ENCODE measurements around the gene YPEL4.

Gene YPEL4

GRCh38 chr11:57599381-57599780 lies 50.3 kb downstream of the YPEL4 start:
- Histone ChIP-seq H3K36me3 (ENCODE audit: insufficient read depth, insufficient read length, low read length) (no peaks in the 10 kb centered on the region), H3K4me3 (ENCODE audit: insufficient read length, low read depth) (no peak overlapping the region), H3K4me1 (ENCODE audit: insufficient read depth, insufficient read length) (peaks cover 3% of the 10 kb centered on the region), H3K27me3 (ENCODE audit: insufficient read depth, insufficient read length) (no peaks in the 10 kb centered on the region), H3K9ac (ENCODE audit: insufficient read length, low read depth) (no peak overlapping the region), H3K9me3 (ENCODE audit: insufficient read depth, low read length) (no peaks in the 10 kb centered on the region)
- TF ChIP-seq SUZ12 (IDR thresholded peaks at IDR 0.05; ENCODE audit: extremely low read depth, insufficient read depth, insufficient read length) (no peak), ZNF274 (IDR thresholded peaks at IDR 0.05; ENCODE audit: low read depth, low read length) (no peak), YY1 (IDR thresholded peaks at IDR 0.05; ENCODE audit: insufficient read depth, insufficient read length) (no peak)
- DNase-seq (ENCODE audit: low read depth, low spot score), result no peak

GRCh38 chr11:57598831-57599155 lies 50.9 kb downstream of the YPEL4 start:
- TF ChIP-seq SUZ12 (IDR thresholded peaks at IDR 0.05; ENCODE audit: extremely low read depth, insufficient read depth, insufficient read length) (no peak), ZNF274 (IDR thresholded peaks at IDR 0.05; ENCODE audit: low read depth, low read length) (no peak), YY1 (IDR thresholded peaks at IDR 0.05; ENCODE audit: insufficient read depth, insufficient read length) (no peak)
- peak overlapping the region; percentile 34 for H3K9ac ChIP-seq (ENCODE audit: insufficient read length, low read depth)
- H3K27me3 ChIP-seq (ENCODE audit: insufficient read depth, insufficient read length), result no peaks in the 10 kb centered on the region
- peak overlapping the region; percentile 52 for H3K4me3 ChIP-seq (ENCODE audit: insufficient read length, low read depth)
- no peaks in the 10 kb centered on the region for H3K36me3 ChIP-seq (ENCODE audit: insufficient read depth, insufficient read length, low read length)
- peaks cover 3% of the 10 kb centered on the region for H3K4me1 ChIP-seq (ENCODE audit: insufficient read depth, insufficient read length)
- DNase-seq (ENCODE audit: low read depth, low spot score), result no peak
- no peaks in the 10 kb centered on the region for H3K9me3 ChIP-seq (ENCODE audit: insufficient read depth, low read length)

- Histone ChIP-seq H3K9ac (ENCODE audit: insufficient read length, low read depth) (peak overlapping the region; percentile 79), H3K36me3 (ENCODE audit: insufficient read depth, insufficient read length, low read length) (no peaks in the 10 kb centered on the region), H3K4me3 (ENCODE audit: insufficient read length, low read depth) (peak overlapping the region; percentile 52), H3K27me3 (ENCODE audit: insufficient read depth, insufficient read length) (no peaks in the 10 kb centered on the region), H3K4me1 (ENCODE audit: insufficient read depth, insufficient read length) (peaks cover 3% of the 10 kb centered on the region), H3K9me3 (ENCODE audit: insufficient read depth, low read length) (no peaks in the 10 kb centered on the region)
- TF ChIP-seq YY1 (IDR thresholded peaks at IDR 0.05; ENCODE audit: insufficient read depth, insufficient read length), result no peak
- no peak for TF ChIP-seq ZNF274 (IDR thresholded peaks at IDR 0.05; ENCODE audit: low read depth, low read length)
- no peak for TF ChIP-seq SUZ12 (IDR thresholded peaks at IDR 0.05; ENCODE audit: extremely low read depth, insufficient read depth, insufficient read length)
- peak; percentile 77 for DNase-seq (ENCODE audit: low read depth, low spot score)
Measured at GRCh38 chr11:57597916-57598830, 51.5 kb downstream of the YPEL4 start.

GRCh38 chr11:57597461-57597915 lies 52.2 kb downstream of the YPEL4 start, which contains the start of gene SERPING1:
SERPING1 (plus strand) TSS chr11:57597685; CDS start chr11:57598271, 586 bp downstream.
- peak within 1 kb of the TSS; percentile 79 for H3K9ac ChIP-seq (ENCODE audit: insufficient read length, low read depth)
- TF ChIP-seq YY1 (IDR thresholded peaks at IDR 0.05; ENCODE audit: insufficient read depth, insufficient read length), result no peak
- no peak for TF ChIP-seq ZNF274 (IDR thresholded peaks at IDR 0.05; ENCODE audit: low read depth, low read length)
- TF ChIP-seq SUZ12 (IDR thresholded peaks at IDR 0.05; ENCODE audit: extremely low read depth, insufficient read depth, insufficient read length), result no peak
- H3K9me3 ChIP-seq (ENCODE audit: insufficient read depth, low read length), result no peaks in the 10 kb centered on the region
- peak within 1 kb of the TSS; percentile 52 for H3K4me3 ChIP-seq (ENCODE audit: insufficient read length, low read depth)
- H3K27me3 ChIP-seq (ENCODE audit: insufficient read depth, insufficient read length), result peaks cover 2% of the 10 kb centered on the region
- peaks cover 3% of the 10 kb centered on the region for H3K4me1 ChIP-seq (ENCODE audit: insufficient read depth, insufficient read length)
- no peaks in the 10 kb centered on the region for H3K36me3 ChIP-seq (ENCODE audit: insufficient read depth, insufficient read length, low read length)
- DNase-seq (ENCODE audit: low read depth, low spot score), result no peak

GRCh38 chr11:57596266-57596885 lies 53.3 kb downstream of the YPEL4 start:
- Histone ChIP-seq H3K27me3 (ENCODE audit: insufficient read depth, insufficient read length) (peaks cover 2% of the 10 kb centered on the region), H3K9ac (ENCODE audit: insufficient read length, low read depth) (no peak overlapping the region), H3K9me3 (ENCODE audit: insufficient read depth, low read length) (no peaks in the 10 kb centered on the region), H3K4me1 (ENCODE audit: insufficient read depth, insufficient read length) (no peaks in the 10 kb centered on the region), H3K36me3 (ENCODE audit: insufficient read depth, insufficient read length, low read length) (no peaks in the 10 kb centered on the region), H3K4me3 (ENCODE audit: insufficient read length, low read depth) (no peak overlapping the region)
- TF ChIP-seq YY1 (IDR thresholded peaks at IDR 0.05; ENCODE audit: insufficient read depth, insufficient read length) (no peak), ZNF274 (IDR thresholded peaks at IDR 0.05; ENCODE audit: low read depth, low read length) (no peak), SUZ12 (IDR thresholded peaks at IDR 0.05; ENCODE audit: extremely low read depth, insufficient read depth, insufficient read length) (no peak)
- DNase-seq (ENCODE audit: low read depth, low spot score), result no peak
